H1 (cell line): ENCODE measurements around the gene MAML3.

Source experiments
- CTCF ChIP-seq, 3 experiments: IDR thresholded peaks; 1 replicate in 2 of 3; 2 replicates in 1 of 3; pipeline versions ENCODE4 v1.5.1 to v1.6.1; 2011; ENCODE audit warnings: low read length in 3 of 3, mild to moderate bottlenecking in 3 of 3, inconsistent platforms in 2 of 3, low read depth in 1 of 3, moderate library complexity in 1 of 3; ENCODE audit not compliant: insufficient read depth in 1 of 3; ENCODE audit errors: control extremely low read depth in 1 of 3
- EP300 ChIP-seq, 2 experiments: IDR thresholded peaks; 1 replicate in 1 of 2; 2 replicates in 1 of 2; pipeline ENCODE4 v1.6.1; 2011 to 2012; ENCODE audit warnings: low read depth in 2 of 2, low read length in 2 of 2, mild to moderate bottlenecking in 2 of 2, borderline replicate concordance in 1 of 2, inconsistent platforms in 1 of 2, moderate library complexity in 1 of 2
- POLR2AphosphoS5 ChIP-seq: IDR thresholded peaks from 2 replicates; pipeline ENCODE4 v1.6.1; 2011; ENCODE audit warnings: low read depth, low read length
- SIN3A ChIP-seq, 2 experiments: IDR thresholded peaks in 1 of 2; conservative IDR thresholded peaks in 1 of 2; 2 replicates each; pipeline ENCODE4 v1.6.1; 2011 to 2012; ENCODE audit warnings: low read length in 2 of 2, improper control_type of control experiment in 1 of 2, low read depth in 1 of 2, mild to moderate bottlenecking in 1 of 2
- SIRT6 ChIP-seq: IDR thresholded peaks from one replicate; pipeline ENCODE4 v1.7.1; 2012; ENCODE audit warnings: low read length, inconsistent platforms
- SP1 ChIP-seq: IDR thresholded peaks from 2 replicates; pipeline ENCODE4 v1.6.1; 2011; ENCODE audit warnings: low read depth, low read length
- USF2 ChIP-seq: IDR thresholded peaks from 2 replicates; pipeline ENCODE4 v1.6.1; 2011; ENCODE audit warnings: low read length, improper control_type of control experiment
- YY1 ChIP-seq: IDR thresholded peaks from 2 replicates; pipeline ENCODE4 v1.6.1; 2011; ENCODE audit warnings: low read depth, mild to moderate bottlenecking, low read length

GRCh38 chr4:139857977-139858376 is 296.0 kb downstream of the MAML3 start:
- TF ChIP-seq CTCF (IDR thresholded peaks at IDR 0.05; ENCODE audit: control extremely low read depth in 1 of 3, insufficient read depth in 1 of 3, low read depth in 1 of 3, low read length in 3 of 3) = no peak
- TF ChIP-seq USF2 = no peak
- no peak for TF ChIP-seq SP1
- TF ChIP-seq POLR2AphosphoS5 = no peak
- no peak for TF ChIP-seq SIRT6
- TF ChIP-seq EP300 (IDR thresholded peaks at IDR 0.05; ENCODE audit: borderline replicate concordance in 1 of 2, low read depth in 2 of 2, low read length in 2 of 2) = no peak
- TF ChIP-seq SIN3A (conservative IDR thresholded peaks at IDR 0.05 in 1 of 2, IDR thresholded peaks at IDR 0.05 in 1 of 2; ENCODE audit: low read depth in 1 of 2, low read length in 2 of 2) = no peak
- TF ChIP-seq YY1 = no peak
